HG03135 (cell line): ENCODE results near the gene NCAPG2.
"Not testable (repeated sequence)": the region's sequence is repeated elsewhere in the genome, so short reads cannot be mapped to it uniquely, and the experiment has no call there.

Experiments
- ATAC-seq: cut with Tn5 transposase; IDR thresholded peaks from one replicate; pipeline ENCODE4 v1.9.1; 2021; ENCODE audit warnings: mild to moderate bottlenecking, moderate library complexity; ENCODE audit not compliant: unreplicated experiment

The NCAPG2 gene

DNA sequence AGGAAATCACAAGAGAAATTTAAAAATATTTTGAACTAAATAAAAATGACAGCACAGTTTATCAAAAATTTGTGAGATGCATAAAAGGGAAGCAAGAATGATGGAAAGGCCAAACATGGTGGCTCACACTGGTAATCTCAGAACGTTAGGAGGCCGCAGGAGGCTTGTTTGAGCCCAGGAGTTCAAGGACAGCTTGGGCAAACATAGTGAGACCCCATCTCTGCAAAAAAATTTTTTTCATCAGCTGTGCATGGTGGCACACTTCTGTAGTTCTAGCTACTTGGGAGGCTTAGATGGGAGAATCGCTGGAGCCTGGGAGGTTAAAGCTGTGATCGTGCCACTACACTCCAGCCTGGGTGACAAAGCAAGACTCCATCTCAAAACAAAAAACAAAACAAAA, 62.5 kb downstream of the NCAPG2 start:
- ATAC-seq: no peak

DNA sequence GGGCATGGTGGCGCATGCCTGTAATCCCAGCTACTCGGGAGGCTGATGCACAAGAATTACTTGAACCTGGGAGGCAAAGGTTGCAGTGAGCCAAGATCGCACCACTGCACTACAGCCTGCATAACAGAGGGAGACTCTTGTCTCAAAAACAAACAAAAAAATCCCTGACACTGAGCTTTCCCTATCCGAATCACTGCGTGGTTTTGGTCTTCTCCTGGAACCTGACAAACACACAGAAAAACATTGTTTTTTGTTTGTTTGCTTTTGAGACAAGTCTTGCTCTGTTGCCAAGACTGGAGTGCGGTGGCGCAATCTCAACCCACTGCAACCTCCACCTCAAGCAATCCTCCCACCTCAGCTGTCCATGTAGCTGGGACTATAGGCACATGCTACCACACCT, 66.6 kb downstream of the NCAPG2 start:
- no peak for ATAC-seq

DNA sequence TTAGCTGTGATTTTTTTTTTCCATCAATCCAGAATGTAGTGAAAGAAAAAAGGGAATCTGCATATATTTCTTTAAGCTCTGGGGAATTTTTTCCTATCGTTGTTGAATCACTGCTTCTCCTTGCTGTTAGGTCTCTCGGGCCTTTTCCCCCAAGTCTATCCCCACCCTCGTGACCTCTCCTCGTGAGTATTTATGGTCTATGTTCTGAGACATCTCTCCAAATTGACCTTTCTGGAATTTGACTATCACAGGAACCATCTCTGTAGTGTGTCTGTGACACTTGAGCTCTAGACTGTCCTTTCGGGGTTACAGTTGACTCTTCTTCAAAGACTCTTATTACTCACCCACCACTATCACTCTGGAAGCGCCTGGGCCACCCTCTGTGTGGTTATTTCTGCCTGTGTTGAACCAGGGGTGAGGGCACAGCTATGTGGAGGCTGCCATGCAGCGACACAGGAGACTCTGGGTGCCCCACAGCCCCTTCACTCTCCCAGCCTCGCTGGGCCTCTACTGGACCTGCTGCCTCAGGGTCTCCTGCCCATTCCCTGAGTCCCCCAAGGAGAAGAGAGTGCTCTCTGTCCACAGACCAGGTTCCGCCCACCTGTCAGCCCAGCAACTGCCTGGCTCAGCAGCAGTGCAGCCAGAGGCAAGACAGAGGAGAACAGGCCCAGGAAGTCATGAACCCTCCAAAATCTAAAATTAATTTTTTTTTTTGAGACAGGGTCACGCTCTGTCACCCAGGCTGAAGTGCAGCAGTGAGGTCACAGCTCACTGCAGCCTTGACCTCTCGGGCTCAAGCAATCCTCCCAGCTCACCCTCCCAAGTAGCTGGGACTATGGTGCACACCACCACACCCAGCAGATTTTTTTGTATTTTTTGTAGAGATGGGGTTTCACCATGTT, 71.3 kb downstream of the NCAPG2 start:
- no peak for ATAC-seq

DNA sequence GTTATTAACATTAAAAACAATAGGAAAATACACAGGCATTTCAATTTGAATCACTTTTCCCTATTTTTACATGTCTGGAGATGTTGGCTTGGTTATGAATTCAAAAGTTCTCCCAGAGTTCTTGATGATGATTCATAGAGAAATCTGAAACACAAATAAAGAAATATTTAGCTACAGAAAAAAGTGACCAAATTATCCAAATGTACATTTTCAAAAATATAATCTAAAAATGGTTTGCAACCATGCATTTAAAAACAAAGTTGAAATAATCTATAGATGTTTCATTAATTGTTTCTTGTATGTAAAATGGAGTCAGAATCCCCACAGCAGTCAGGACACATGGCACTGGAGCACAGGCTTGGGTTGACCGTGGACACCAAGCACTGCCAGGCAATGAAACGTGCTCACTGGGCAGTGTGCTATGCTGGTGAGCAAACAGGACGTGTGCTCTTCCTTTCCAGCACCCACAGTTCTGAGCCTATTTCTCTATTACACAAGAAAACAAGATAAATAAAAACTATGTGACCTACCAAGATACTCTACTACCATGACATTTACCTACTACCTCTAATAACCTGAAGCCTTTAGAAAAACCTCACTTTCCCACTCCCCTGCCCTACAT, 72.9 kb downstream of the NCAPG2 start:
- no peak for ATAC-seq

DNA sequence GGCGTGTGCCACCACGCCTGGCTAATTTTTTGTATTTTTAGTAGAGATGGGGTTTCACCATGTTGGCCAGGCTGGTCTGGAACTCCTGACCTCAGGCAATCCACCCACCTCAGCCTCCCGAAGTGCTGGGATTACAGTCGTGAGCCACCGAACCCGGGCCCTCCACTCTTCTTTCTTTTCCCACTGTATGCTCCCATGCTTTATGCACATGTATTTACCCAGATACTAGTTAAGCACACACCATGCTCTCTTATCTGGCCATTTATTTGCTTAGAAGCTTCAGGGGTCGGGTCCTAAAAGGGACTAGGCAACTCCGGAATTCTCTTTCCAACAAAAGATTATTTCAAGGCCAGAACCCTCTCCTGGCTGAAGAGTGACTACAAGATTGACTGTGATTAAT, 78.3 kb downstream of the NCAPG2 start:
- ATAC-seq: not testable (repeated sequence)

DNA sequence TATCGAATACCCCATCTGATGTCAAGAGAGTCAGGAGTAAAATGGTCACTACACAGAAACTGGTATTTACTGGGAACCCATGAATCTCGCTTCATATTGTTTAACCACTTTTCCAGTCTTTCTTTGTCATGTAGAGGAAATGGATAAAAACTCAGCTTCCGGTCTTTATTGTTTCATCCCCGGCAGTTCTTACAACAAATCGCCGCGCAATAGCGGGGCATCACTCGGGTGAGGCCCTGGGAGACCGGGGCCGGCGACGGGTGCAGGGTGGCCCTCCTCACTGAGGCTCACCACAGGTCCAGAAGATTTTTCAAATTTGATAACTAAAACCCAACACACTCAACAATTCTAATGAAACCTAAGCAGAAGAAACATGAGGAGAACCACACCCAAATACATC, 81.4 kb downstream of the NCAPG2 start:
- no peak for ATAC-seq

DNA sequence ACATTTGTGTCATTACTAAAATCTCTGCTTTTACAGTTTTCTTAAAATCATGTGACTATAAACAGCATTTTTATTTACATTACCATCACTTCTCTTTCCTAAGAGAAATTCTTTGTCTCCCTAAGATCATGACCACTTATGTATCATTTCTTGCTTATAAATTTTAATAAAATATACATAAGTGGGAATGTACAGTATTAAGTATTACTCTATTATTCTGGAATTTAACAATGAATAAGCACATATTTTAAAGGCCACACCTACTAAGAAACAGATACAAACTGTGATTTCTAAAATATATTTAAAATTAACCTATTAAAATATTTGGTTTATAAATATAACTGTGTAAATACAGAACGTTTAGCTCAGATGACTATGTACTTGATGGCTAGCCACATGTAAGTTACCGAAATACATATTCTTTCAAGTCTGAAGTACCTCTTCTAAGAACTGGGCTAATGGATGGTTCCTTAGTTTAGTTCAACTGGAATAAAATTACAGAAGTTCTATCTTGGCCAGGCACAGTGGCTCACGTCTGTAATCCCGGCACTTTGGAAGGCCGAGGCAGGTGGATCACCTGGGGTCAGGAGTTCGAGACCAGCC, 83.7 kb downstream of the NCAPG2 start:
- ATAC-seq: no peak

DNA sequence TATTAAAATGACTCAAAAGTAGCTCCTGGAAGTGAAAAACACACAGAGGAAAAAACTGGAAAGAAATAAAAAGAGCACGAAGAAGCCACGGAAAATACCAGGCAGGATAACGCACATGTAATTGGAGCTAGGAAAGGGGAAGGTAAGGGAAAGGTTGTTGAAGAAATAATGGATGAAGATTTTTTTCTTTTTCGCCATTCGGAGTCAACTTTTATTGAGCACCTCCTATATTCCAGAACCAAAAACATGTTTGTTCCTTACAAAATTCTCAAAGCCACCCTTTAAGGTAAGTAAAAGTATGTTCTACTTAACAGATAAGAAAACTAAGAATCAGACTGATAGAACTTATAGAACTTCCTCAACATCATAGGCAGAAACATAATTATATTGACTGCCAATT, 84.2 kb downstream of the NCAPG2 start:
- ATAC-seq: no peak

DNA sequence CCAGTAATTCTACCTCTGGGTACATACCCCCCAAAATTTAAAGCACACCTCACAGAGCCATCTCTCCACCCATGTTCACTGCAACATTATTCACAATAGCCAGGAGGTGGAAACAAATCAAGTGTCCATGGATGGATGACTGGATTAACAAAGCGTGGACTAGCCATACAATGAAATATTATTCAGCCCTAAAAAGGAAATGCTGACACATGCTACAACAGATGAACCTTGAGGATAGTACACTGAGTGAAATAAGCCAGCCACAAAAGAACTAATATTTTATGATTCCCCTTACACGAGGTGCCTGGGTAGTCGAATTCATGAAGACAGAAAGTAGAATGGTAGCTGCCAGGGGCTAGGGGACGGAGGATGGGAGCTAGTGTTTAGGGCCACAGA, 85.9 kb downstream of the NCAPG2 start:
- no peak for ATAC-seq

DNA sequence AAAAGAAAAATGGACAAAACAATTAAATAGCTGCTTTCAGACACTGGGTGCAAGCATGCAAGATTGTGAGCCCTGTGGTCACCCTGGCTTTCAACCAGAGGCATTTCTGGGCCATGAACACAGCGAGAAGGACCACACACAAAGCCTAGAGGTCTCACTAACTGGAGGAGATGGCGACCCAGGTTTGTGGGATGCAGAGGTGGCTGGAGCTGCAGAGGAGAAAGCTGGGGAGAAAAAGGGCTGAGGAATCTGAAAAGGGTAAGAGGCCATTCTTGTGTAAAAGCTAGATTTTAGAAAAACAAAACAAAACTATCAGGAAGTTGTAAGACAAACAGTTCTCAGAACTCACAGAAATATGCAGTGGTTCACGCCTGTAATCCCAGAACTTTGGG, 86.9 kb downstream of the NCAPG2 start:
- no peak for ATAC-seq

DNA sequence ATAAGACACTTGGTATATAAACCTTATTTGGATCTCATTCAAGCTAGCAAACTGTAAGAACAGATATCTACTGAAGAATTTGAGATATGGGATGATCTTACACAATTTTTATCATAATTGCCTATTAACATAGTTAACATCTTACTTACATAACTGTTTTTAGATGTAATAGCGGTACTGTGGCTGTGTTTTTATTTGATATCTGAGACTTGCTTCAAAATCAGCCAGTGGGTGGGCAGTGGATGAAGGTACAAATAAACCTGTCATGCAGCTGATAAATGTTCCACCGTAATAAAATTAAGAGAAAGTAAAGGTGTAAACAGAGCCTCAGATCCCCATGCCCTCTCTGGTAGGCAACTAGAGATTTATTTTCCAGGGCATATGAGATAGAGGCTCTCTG, 88.6 kb downstream of the NCAPG2 start:
- no peak for ATAC-seq

DNA sequence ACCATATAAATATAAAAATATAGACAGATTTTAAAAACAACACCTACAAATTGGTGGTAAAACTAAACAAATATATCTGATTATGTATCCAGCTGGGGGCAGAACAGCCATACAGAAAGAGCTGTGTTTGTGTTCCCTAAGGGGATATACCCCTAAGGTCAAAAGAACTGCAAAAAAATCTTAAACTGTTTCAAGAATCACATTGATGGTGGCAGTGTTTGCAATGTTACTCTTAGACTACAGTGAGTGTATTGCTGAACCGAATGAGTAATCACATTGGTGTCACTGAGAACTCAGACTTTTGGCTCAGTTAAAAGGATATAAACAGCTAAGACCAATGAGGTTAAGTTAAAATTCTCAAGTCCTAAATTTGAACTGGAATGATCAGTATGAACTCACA, 89.9 kb downstream of the NCAPG2 start:
- ATAC-seq: no peak

DNA sequence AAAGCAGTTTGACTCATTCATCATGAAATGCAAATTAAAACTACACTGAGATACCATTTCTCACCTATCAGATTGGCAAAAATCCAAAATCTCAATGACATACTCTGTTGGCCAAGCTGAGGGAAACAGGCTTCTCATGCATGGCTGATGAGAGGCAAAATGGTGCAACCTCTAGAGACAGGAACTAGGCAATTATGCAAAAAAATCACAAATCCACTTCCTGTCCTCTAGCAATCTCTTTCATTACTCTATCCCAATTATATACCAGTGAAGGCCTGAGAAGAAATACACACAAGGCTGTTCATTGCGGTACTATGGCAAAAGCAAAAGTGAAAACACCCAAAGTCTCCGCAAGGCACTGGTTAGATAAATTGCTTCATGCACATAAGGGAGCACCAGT, 91.1 kb downstream of the NCAPG2 start:
- peak; percentile 87 for ATAC-seq

DNA sequence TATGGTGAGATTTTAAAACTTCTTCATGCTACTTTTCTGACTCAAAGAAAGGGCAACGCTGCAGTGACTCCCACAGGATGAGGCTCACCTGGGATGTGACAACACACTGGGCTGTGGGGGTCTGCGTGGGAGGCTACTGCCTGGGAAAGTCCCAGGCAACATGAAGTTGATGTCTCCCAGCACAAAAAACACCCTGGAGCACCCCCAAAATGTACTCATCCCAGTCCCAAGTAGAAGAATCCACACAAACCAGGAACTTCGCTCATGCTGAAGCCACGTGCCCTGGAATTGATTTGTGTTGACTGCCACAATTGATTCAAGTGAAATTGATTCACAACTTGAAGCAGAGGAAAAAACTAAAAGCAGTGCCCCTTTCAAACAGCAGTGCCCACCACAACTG, 92.1 kb downstream of the NCAPG2 start:
- ATAC-seq: no peak

DNA sequence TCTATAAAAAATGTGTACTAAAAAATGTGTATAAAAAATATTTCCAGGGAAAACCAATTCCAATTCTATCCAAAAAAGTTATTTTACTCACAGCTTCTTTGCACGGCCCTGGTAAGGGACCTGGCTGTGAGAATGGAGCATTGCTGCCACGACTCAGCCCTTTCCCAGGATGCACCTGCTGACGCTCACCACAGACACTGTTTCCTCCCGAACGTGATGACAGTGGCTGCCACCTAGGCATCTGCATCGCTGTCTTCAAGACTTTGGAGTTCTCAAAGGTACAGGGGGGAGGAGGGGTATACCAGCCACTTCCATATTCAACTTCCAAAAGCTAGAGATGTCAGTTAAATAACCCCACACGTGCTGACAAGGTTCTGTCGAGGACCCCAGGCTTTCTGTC, 93.1 kb downstream of the NCAPG2 start:
- ATAC-seq: no peak

DNA sequence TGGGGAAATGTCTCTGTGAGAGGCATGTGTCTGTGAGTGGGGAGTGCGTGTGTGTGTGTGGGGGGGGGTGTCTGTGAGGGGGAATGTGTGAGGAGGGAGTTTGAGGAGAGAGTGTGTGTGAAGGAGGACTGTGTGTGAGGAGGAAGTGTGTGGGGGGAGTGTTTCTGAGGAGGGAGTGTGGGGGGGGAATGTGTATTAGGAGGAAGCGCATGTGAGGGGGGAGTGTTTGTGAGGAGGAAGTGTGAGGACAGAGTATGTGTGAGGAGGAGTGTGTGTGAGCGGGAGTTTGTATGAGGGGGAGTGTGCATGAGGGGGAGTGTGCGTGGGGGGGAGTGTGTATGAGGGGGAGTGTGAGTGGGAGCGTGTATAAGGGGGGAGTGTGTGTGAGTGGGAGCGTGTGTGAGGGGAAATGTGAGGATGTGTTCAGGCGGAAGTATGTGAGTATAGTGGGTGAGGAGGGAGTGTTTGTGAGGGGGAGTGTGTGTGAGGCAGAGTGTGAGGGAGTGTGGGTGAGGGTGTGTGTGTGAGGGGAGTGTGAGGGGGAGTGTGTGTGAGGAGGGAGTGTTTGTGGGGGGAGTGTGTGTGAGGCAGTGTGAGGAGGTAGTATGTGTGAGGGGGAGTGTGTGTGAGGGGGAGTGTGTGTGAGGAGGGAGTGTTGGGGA, 95.2 kb downstream of the NCAPG2 start:
- ATAC-seq: no peak

DNA sequence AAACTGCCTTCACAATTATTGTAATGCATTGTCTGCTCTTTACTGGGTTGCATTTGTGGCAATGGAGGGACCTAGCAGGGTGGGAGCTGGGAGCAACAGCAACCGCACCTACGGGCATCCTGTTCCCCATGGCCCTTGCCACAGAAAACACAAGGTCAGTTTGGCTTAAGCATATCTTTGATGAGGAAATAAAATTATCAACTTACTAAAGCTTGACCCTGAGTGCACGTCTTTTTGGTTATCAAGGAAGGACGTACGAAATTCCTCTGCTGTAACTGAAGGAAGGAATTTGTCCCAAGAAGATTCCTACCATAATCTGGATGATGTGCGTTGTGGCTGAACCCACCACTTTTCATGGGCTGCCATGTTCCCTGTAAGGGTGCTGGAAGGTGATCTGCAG, 97.0 kb downstream of the NCAPG2 start:
- no peak for ATAC-seq

DNA sequence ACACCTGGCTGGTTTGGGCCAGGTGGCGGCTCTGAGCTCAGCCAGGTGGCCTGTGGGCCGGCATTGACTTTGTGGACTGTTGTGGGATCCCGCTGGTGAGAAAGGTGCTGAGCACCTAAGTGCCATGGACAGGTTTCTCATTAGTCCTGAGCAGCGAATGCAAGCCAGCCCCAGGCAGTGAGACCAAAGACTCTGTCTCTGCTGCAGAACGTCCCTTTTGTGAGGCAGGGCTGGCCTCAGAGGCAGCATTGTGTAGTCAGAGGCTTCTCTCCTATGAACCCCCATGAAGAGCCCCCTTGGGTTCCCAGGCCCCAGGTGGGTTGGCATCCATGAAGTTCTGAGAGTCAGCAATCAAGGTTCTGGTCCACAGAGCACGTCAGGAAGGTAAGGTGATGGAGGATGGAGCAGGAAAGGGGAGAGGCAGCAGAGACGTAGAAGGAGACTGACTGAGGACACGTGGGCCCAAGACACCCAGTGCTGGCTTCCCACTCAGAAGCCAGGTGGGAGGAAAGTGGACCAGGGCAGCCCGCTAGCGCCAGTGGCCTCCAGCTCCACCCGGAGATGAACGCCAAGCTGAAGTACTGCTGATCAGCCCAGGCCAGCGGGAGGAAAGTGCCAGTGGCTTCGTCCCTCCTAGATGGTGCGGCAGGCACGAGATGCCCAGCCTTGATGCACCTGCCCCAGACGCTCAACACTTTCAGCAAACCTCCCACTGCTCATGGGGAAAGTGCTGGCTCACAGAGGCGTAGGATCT, 97.8 kb downstream of the NCAPG2 start:
- no peak for ATAC-seq

DNA sequence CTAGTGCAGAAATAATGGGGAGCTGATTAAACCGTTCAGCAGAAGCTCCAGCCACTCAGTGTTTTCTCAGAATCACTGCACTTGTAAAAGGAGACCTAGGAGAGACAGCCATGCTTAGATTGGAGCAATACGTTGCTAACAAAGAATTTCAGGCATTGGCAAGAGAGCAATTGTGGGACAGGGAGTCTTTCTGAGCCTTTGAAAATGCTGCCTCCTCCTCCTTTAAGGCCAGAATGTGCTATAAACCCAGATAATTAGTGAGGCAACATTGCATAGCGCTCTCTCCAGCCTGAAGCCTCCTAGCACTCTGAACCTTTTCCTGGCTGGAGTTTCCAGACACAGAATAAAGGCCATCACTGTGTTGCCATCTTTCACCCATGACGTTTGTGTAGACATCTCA, 98.5 kb downstream of the NCAPG2 start:
- no peak for ATAC-seq

DNA sequence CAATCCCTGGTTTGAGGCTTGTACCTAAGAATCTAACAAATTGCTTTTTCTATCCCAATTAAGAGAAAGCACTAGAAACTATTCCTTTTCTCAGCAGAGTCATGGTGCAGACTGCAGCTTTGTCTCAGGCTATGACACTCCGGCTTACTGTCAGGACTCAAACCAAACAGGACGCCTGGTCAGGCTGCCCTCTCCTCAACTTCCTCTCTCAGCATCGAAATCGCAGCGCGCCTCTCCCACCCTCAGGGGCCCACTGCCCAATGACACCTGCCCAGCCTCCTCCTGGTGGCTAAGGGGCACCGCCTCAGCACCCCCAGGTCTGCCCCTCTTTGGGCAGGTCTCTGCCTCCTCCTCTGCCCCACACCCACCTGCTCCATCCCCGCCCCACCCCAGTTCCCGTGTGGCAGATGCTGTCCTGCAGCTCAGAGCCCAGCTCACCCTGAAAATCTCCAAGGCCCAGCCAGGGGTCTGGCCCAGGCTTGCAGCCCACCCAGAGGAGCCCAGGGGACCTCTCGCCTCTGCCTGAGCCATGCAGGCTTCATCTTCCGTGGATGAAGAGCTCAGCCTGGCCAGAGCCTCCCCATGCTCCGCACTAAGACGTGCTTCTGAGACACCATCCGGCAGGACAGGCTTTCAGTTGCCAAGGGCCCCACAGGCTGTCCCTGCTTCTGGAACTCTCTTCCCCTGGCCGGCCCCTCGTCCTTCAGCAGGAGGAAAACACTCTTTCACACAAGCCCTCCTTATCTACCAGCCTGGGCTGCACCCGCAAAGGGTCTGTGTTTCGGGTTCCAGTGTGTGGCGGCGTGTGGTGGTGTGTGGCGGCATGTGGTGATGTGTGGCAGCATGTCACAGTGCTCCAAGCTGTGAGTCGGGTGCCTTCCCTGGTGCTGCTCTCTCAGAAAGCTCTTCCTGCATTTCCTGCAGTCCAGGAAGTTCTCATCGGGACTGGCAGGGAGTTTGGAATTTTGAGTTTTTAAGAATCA, 100.5 kb downstream of the NCAPG2 start:
- no peak for ATAC-seq
